HepG2 (cell line): Measurements from ENCODE around the gene COA3. TPM values are rescaled to one million over a fixed set of nuclear protein-coding genes. Genes with fewer than 3 reads are reported as not detected.

ENCODE experiments used
- ATAC-seq: fragments of 200-7000 bp; cut with Tn5 transposase; 3 replicates; pipeline ENCODE4 v1.9.1; 2020; ENCODE audit warnings: mild to moderate bottlenecking, moderate library complexity
- BruUV-seq: library from RNA; stranded (reverse); fragments of 400-500 nt; replicated peaks from 2 replicates; lab custom pipeline; 2021; lab: Mats Ljungman, UMichigan
- CTCF ChIA-PET: fragments of 300-600 bp; formaldehyde crosslinking; extraction: SDS; loops from one replicate; lab custom pipeline; 2021; ENCODE audit warnings: low total read pairs, inconsistent platforms, low intra/inter-chr PET ratio; lab: Yijun Ruan, JAX
- POLR2A ChIA-PET: fragments of 350-600 bp; sonication (Branson Sonifier 250); formaldehyde crosslinking; loops from one replicate; lab custom pipeline; 2020; ENCODE audit warnings: antibody characterized with exemption, inconsistent platforms; lab: Yijun Ruan, JAX
- DNase-seq: peaks from one replicate; pipeline ENCODE4 v3.0.0-alpha.2; 2015; ENCODE audit warnings: low spot score
- FAIRE-seq: peaks from 3 replicates; lab custom pipeline; 2011; peaks lifted over from hg19 to GRCh38; lab: Jason Lieb, UNC
- H2AFZ ChIP-seq: one replicate; pipeline ENCODE4 v1.6.1; 2011; ENCODE audit warnings: low read length, inconsistent platforms
- H3K27ac ChIP-seq: fragments of 300-600 bp; 3 replicates; pipeline ENCODE4 v1.8.0; 2011; ENCODE audit warnings: mixed run types, mild to moderate bottlenecking, mixed read lengths, low read length, inconsistent platforms; ENCODE audit not compliant: insufficient read depth; ENCODE audit errors: extremely low read length
- H3K27me3 ChIP-seq, 2 experiments: fragments of 200-600 bp in 1 of 2; 2 replicates in 1 of 2; 3 replicates in 1 of 2; pipeline versions ENCODE4 v1.6.0 to v1.8.0; 2011; ENCODE audit warnings: low read length in 2 of 2, mild to moderate bottlenecking in 2 of 2, moderate library complexity in 2 of 2, inconsistent platforms in 1 of 2; ENCODE audit not compliant: insufficient read depth in 2 of 2, control insufficient read depth in 1 of 2
- H3K36me3 ChIP-seq, 2 experiments: fragments of 200-600 bp in 1 of 2; replicated peaks in 1 of 2; 2 replicates in 1 of 2; 3 replicates in 1 of 2; pipeline versions ENCODE4 v1.5.1 to v1.8.0; 2011; ENCODE audit warnings: low read length in 2 of 2, inconsistent platforms in 1 of 2; ENCODE audit not compliant: insufficient read depth in 2 of 2, control insufficient read depth in 1 of 2
- H3K4me1 ChIP-seq: 2 replicates; pipeline ENCODE4 v1.5.1; 2012; ENCODE audit warnings: low read length, inconsistent platforms; ENCODE audit not compliant: insufficient read depth
- H3K4me2 ChIP-seq: 2 replicates; pipeline ENCODE4 v1.6.0; 2011; ENCODE audit warnings: low read depth, low read length, inconsistent platforms
- H3K4me3 ChIP-seq, 3 experiments: fragments of 200-600 bp in 1 of 3; sonication (generic), shearing (Covaris generic) in 1 of 3; replicated peaks in 1 of 3; 2 replicates each; pipeline ENCODE4 v1.5.1; 2011 to 2016; ENCODE audit warnings: low read length in 3 of 3, inconsistent platforms in 2 of 3, low read depth in 2 of 3, mild to moderate bottlenecking in 2 of 3, control low read depth in 1 of 3, mixed read lengths in 1 of 3; ENCODE audit not compliant: insufficient read depth in 1 of 3
- H3K79me2 ChIP-seq: one replicate; pipeline ENCODE4 v1.6.1; 2011; ENCODE audit warnings: low read length, inconsistent platforms; ENCODE audit not compliant: insufficient read depth
- H3K9ac ChIP-seq: 2 replicates; pipeline ENCODE4 v1.6.0; 2011; ENCODE audit warnings: mild to moderate bottlenecking, low read depth, low read length, inconsistent platforms; ENCODE audit not compliant: insufficient read depth
- H3K9me3 ChIP-seq: 2 replicates; pipeline ENCODE4 v1.5.1; 2012; ENCODE audit warnings: mild to moderate bottlenecking, low read length
- H4K20me1 ChIP-seq: 2 replicates; pipeline ENCODE4 v1.6.0; 2011; ENCODE audit warnings: inconsistent platforms, mild to moderate bottlenecking, low read length, moderate library complexity; ENCODE audit not compliant: insufficient read depth
- AKAP8 ChIP-seq: sonication (generic); formaldehyde crosslinking; IDR thresholded peaks from 2 replicates; pipeline ENCODE4 v1.5.1; 2020; ENCODE audit warnings: mild to moderate bottlenecking, missing genetic modification reagents
- GPN1 ChIP-seq: sonication (generic); formaldehyde crosslinking; IDR thresholded peaks from 2 replicates; pipeline ENCODE4 v1.5.1; 2020; ENCODE audit warnings: missing genetic modification reagents, borderline replicate concordance
- GTF3A ChIP-seq: sonication (generic); formaldehyde crosslinking; conservative IDR thresholded peaks from 2 replicates; pipeline ENCODE4 v1.4.0; 2020; ENCODE audit warnings: mild to moderate bottlenecking, missing genetic modification reagents
- HMG20A ChIP-seq: IDR thresholded peaks from 2 replicates; pipeline ENCODE4 v1.6.1; 2016; ENCODE audit warnings: borderline replicate concordance
- HNRNPUL1 ChIP-seq: fragments of 200-400 bp; formaldehyde crosslinking; IDR thresholded peaks from 2 replicates; pipeline ENCODE4 v1.6.1; 2017; ENCODE audit warnings: low read depth, mild to moderate bottlenecking, low read length, moderate library complexity
- MXD3 ChIP-seq: IDR thresholded peaks from 2 replicates; pipeline ENCODE4 v1.6.1; 2016; ENCODE audit warnings: mild to moderate bottlenecking, missing biosample characterization, missing genetic modification reagents
- RERE ChIP-seq: IDR thresholded peaks from 2 replicates; pipeline ENCODE4 v1.6.1; 2016; ENCODE audit warnings: low read depth, missing genetic modification reagents, missing compliant biosample characterization
- SALL1 ChIP-seq: sonication (generic); formaldehyde crosslinking; IDR thresholded peaks from 2 replicates; pipeline ENCODE4 v1.8.0; 2022; ENCODE audit warnings: mild to moderate bottlenecking, missing genetic modification reagents
- SRSF1 ChIP-seq: fragments of 200-400 bp; formaldehyde crosslinking; optimal IDR thresholded peaks from 2 replicates; pipeline ENCODE3; 2017; ENCODE audit warnings: mild to moderate bottlenecking, low read depth, low read length, moderate library complexity
- XBP1 ChIP-seq: sonication (generic); formaldehyde crosslinking; IDR thresholded peaks from 2 replicates; pipeline ENCODE4 v1.5.0; 2020; ENCODE audit warnings: missing genetic modification reagents
- ZNF556 ChIP-seq: sonication (generic); formaldehyde crosslinking; IDR thresholded peaks from 2 replicates; pipeline ENCODE4 v1.4.0; 2020; ENCODE audit warnings: mild to moderate bottlenecking, missing genetic modification reagents, borderline replicate concordance
- ZNF570 ChIP-seq: sonication (generic); formaldehyde crosslinking; IDR thresholded peaks from 2 replicates; pipeline ENCODE4 v1.4.0; 2020; ENCODE audit warnings: mild to moderate bottlenecking, missing genetic modification reagents, borderline replicate concordance
- ZNF574 ChIP-seq: sonication (generic); formaldehyde crosslinking; IDR thresholded peaks from 2 replicates; pipeline ENCODE4 v1.4.0; 2020; ENCODE audit warnings: missing genetic modification reagents
- WGBS: methylation state at CpG from one replicate; pipeline ENCODE4 v1.1.6; 2017; ENCODE audit warnings: low lambda C conversion rate; 5-methylcytosine and 5-hydroxymethylcytosine counted together
- in situ Hi-C: cut with HindIII; loops from 2 replicates; pipeline ENCODE4 v1.10.0; 2017; ENCODE audit warnings: low pct_unique_long_range_greater_than_20kb; ENCODE audit not compliant: extremely low pct_ligation_motif_present
- intact Hi-C: fragments of 100-400 bp; cut with micrococcal nuclease; formaldehyde crosslinking; loops from one replicate; pipeline ENCODE4 v1.10.0; 2022; ENCODE audit not compliant: unreplicated experiment
- polyA plus RNA-seq, 8 experiments: library from polyadenylated mRNA; depleted of rRNA in 3 of 8; stranded (reverse) in 7 of 8; unstranded in 1 of 8; fragments of >200 nt; fragmentation: Illumina TruSeq in 4 of 8; extraction: Trizol in 4 of 8; gene quantifications; 2 replicates each; pipeline versions ENCODE4 v1.2.1 to v1.2.3, GENCODE V29; 2011 to 2016; ENCODE audit warnings: low read depth in 4 of 8, missing spikeins in 1 of 8, mixed read lengths in 1 of 8; ENCODE audit not compliant: insufficient read depth in 1 of 8
- total RNA-seq, 5 experiments: library from RNA; depleted of rRNA; stranded (reverse); fragments of >200 nt; fragmentation: Illumina TruSeq; extraction: Trizol; gene quantifications; 2 replicates each; pipeline ENCODE4 v1.2.3, GENCODE V29; 2016; ENCODE audit warnings: low read depth in 1 of 5

The COA3 gene
- total and polyA plus RNA-seq, 2 of the 13 experiments (the other 11 are each of a cell fraction or from before 2014, with no cell fraction given), result 133 to 202 TPM

GRCh38 chr17:42760652-42761581, 37.6 kb downstream of the COA3 start, which contains the start of gene RAMP2:
Gene RAMP2, plus strand, starts transcription at chr17:42761227. Its CDS starts 35 bp downstream, at chr17:42761262.
- Histone ChIP-seq H4K20me1 (no peaks in the 10 kb centered on the region), H3K27me3 (peaks cover 0 to 12% of the 10 kb centered on the region in 2 experiments; a peak in 2 of 5 replicates), H3K9ac (peak within 1 kb of the TSS; percentile 64), H3K4me2 (peak within 1 kb of the TSS; percentile 90), H3K4me3 (peak within 1 kb of the TSS; percentile 53 to 75 (median 59)), H3K36me3 (no peaks in the 10 kb centered on the region), H3K9me3 (no peaks in the 10 kb centered on the region), H3K79me2 (no peaks in the 10 kb centered on the region), H2AFZ (peak within 1 kb of the TSS; percentile 18), H3K4me1 (peaks cover 53% of the 10 kb centered on the region), H3K27ac (no peak within 1 kb of the TSS)
- in situ Hi-C loops (loop anchor here (5.0 kb wide), 1 partner anchor 39 kb away; no protein-coding TSS in a partner anchor), intact Hi-C loops (loop anchor here (5.0 kb wide), 1 partner anchor 184 kb away; the partner anchor contains the start of gene PSMC3IP)
- no peak for FAIRE-seq
- CTCF ChIA-PET, result interaction anchor here (0.6 to 0.9 kb wide), 2 partner anchors 40 to 165 kb away, joined by 3 to 4 read pairs; no protein-coding TSS in a partner anchor
- 2% methylated on average over 56 of the region's 92 CpGs for WGBS
- POLR2A ChIA-PET, result interaction anchor here (0.7 to 5.6 kb wide), 13 partner anchors 9 to 237 kb away, joined by 3 to 63 read pairs (median 4); partner anchors contain the start of genes BECN1, COA3, EZH1 and RETREG3
- no peak for DNase-seq
- BruUV-seq, result no TSS peak
- ATAC-seq, result peak; percentile 58
- TF ChIP-seq SRSF1, result peak; percentile 62
- TF ChIP-seq ZNF570 (CRISPR knock-in tag), result 0 out of 2 replicates have a peak, but pooled peaks have one; percentile 7
- TF ChIP-seq MXD3 (CRISPR knock-in tag), result no peak
- no peak for TF ChIP-seq RERE
- TF ChIP-seq ZNF556 (CRISPR knock-in tag), result 0 out of 2 replicates have a peak, but pooled peaks have one; percentile 19
- TF ChIP-seq XBP1 (CRISPR knock-in tag), result no peak
- TF ChIP-seq AKAP8 (CRISPR knock-in tag), result no peak
- no peak for TF ChIP-seq GPN1
- no peak for TF ChIP-seq HNRNPUL1
- no peak for TF ChIP-seq HMG20A (CRISPR knock-in tag)
- TF ChIP-seq ZNF574 (CRISPR knock-in tag), result peak; percentile 21
- TF ChIP-seq SALL1 (CRISPR knock-in tag), result peak; percentile 60
- no peak for TF ChIP-seq GTF3A (CRISPR knock-in tag)
